ENCODE results near the gene DENND4B.
A peak's percentile ranks its signal among the peaks of the same experiment; 100 is the strongest.

DENND4B gene

DNA sequence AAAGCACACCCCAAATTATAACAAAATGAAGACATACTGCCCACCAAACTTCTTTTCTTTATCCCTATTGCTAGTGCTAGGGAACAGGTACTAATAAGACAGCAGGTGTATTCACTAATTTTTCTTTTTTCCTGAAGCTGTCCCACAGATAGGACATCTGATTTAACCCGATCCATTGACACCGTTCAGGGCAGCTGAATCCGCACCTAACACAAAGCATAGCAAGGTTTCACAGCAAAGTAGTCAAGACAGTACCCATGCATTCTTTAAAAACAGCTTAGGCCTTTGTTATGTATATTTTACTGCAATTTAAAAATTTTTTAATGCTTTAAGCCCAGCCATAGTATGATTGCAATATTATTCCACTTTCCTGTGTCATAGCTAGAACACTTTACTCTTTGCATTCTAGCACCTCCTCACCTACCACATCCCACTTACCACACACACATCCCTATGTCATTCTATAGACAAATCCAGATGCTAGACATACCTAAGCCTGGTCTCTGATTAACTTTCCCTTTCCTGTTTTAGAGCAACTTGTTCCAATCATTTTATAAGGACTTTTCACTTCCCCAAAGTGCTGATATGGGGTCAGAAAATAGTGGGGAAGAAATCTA is 64.1 kb downstream of the DENND4B start:
- no peak for DNase-seq

- peak; percentile 50 for DNase-seq
Observed at GRCh38 chr1:153881751-153882150, 64.8 kb downstream of the DENND4B start.

- DNase-seq: peak; percentile 93
Observed at GRCh38 chr1:153880962-153881361, 65.6 kb downstream of the DENND4B start.

- no peak for DNase-seq
Observed at GRCh38 chr1:153880024-153880423, 66.5 kb downstream of the DENND4B start.

All from fibroblast of skin of scalp (primary cell).